SK-N-SH (cell line): ENCODE measurements around the gene CTDP1. TPM values are rescaled to one million over a fixed set of nuclear protein-coding genes. Genes with fewer than 3 reads are reported as not detected.

Experiments used
- CTCF ChIA-PET: fragments of 300-600, 350-600 bp; formaldehyde crosslinking; extraction: SDS; loops from one replicate; lab custom pipeline; 2021; lab: Yijun Ruan, JAX
- POLR2A ChIA-PET: fragments of 350-600 bp; sonication (Branson Sonifier 250); formaldehyde crosslinking; extraction: SDS; loops from one replicate; lab custom pipeline; 2020; ENCODE audit warnings: antibody characterized with exemption, inconsistent platforms; lab: Yijun Ruan, JAX
- DNase-seq: peaks from one replicate; pipeline ENCODE4 v3.0.0; 2012
- H2AFZ ChIP-seq: fragments of 200-600 bp; sonication (generic); 2 replicates; pipeline ENCODE4 v1.8.1; 2016; ENCODE audit warnings: antibody characterized with exemption, mild to moderate bottlenecking, low read depth
- H3F3A ChIP-seq: fragments of 200-600 bp; sonication (generic); replicated peaks from 2 replicates; pipeline ENCODE3; 2016; ENCODE audit warnings: antibody characterized with exemption, mild to moderate bottlenecking; ENCODE audit not compliant: insufficient read depth
- H3K27ac ChIP-seq, 2 experiments: fragments of 200-500 bp in 1 of 2; fragments of 200-600 bp in 1 of 2; sonication (Bioruptor generic) in 1 of 2; sonication (generic), shearing (Covaris generic) in 1 of 2; 2 replicates each; pipeline versions ENCODE4 v1.5.1 to v1.6.1; 2014 to 2016; ENCODE audit warnings: low read depth in 2 of 2, inconsistent platforms in 1 of 2, low read length in 1 of 2, mild to moderate bottlenecking in 1 of 2, mixed read lengths in 1 of 2
- H3K27me3 ChIP-seq: fragments of 200-600 bp; sonication (generic), shearing (Covaris generic); 2 replicates; pipeline ENCODE4 v1.6.1; 2016; ENCODE audit warnings: mixed run types; ENCODE audit not compliant: insufficient read depth
- H3K36me3 ChIP-seq, 2 experiments: fragments of 200-500 bp in 1 of 2; fragments of 200-600 bp in 1 of 2; sonication (Bioruptor generic) in 1 of 2; sonication (generic) in 1 of 2; replicated peaks in 1 of 2; 2 replicates each; pipeline versions ENCODE3 to v1.5.1; 2014 to 2016; ENCODE audit warnings: low read length in 1 of 2, mild to moderate bottlenecking in 1 of 2; ENCODE audit not compliant: insufficient read depth in 2 of 2, control insufficient read depth in 1 of 2
- H3K4me1 ChIP-seq, 2 experiments: fragments of 200-500 bp in 1 of 2; fragments of 200-600 bp in 1 of 2; sonication (Bioruptor generic) in 1 of 2; sonication (generic), shearing (Covaris generic) in 1 of 2; 2 replicates each; pipeline versions ENCODE4 v1.5.1 to v1.6.1; 2014 to 2016; ENCODE audit warnings: low read depth in 1 of 2, low read length in 1 of 2, mixed run types in 1 of 2; ENCODE audit not compliant: insufficient read depth in 2 of 2, control insufficient read depth in 1 of 2
- H3K4me2 ChIP-seq: fragments of 200-600 bp; sonication (generic), shearing (Covaris generic); 2 replicates; pipeline ENCODE4 v1.6.1; 2017; ENCODE audit warnings: mixed run types
- H3K4me3 ChIP-seq, 2 experiments: fragments of 200-500 bp in 1 of 2; fragments of 200-600 bp in 1 of 2; sonication (Bioruptor generic) in 1 of 2; sonication (generic), shearing (Covaris generic) in 1 of 2; 2 replicates each; pipeline versions ENCODE4 v1.5.1 to v1.8.1; 2014 to 2016; ENCODE audit warnings: low read depth in 2 of 2, inconsistent platforms in 1 of 2, low read length in 1 of 2, mild to moderate bottlenecking in 1 of 2, mixed read lengths in 1 of 2, moderate library complexity in 1 of 2
- H3K79me2 ChIP-seq: fragments of 200-600 bp; sonication (generic); 2 replicates; pipeline ENCODE4 v1.8.1; 2017; ENCODE audit warnings: mild to moderate bottlenecking; ENCODE audit not compliant: insufficient read depth
- H3K9ac ChIP-seq: fragments of 200-600 bp; sonication (generic); 2 replicates; pipeline ENCODE4 v1.6.1; 2017; ENCODE audit warnings: mixed run types
- H3K9me2 ChIP-seq: fragments of 200-600 bp; sonication (generic); 2 replicates; pipeline ENCODE4 v1.6.1; 2017; ENCODE audit warnings: mixed run types
- H3K9me3 ChIP-seq: fragments of 200-600 bp; sonication (generic); 2 replicates; pipeline ENCODE4 v1.6.1; 2017; ENCODE audit warnings: mixed run types, mild to moderate bottlenecking, moderate library complexity
- H4K20me1 ChIP-seq: fragments of 200-600 bp; sonication (generic); 2 replicates; pipeline ENCODE4 v1.6.1; 2017; ENCODE audit warnings: mild to moderate bottlenecking, mixed run types; ENCODE audit not compliant: insufficient read depth
- GATA2 ChIP-seq: sonication (generic); formaldehyde crosslinking; IDR thresholded peaks from 2 replicates; pipeline ENCODE4 v1.5.0; 2020; ENCODE audit warnings: mild to moderate bottlenecking, missing genetic modification reagents
- JUND ChIP-seq: IDR thresholded peaks from 2 replicates; pipeline ENCODE4 v1.4.0; 2012
- MEF2A ChIP-seq: IDR thresholded peaks from 2 replicates; pipeline ENCODE4 v1.4.0; 2012; ENCODE audit warnings: low read depth, borderline replicate concordance
- NRF1 ChIP-seq: IDR thresholded peaks from 2 replicates; pipeline ENCODE4 v1.6.1; 2012; ENCODE audit warnings: low read depth, mild to moderate bottlenecking, low read length
- SMC3 ChIP-seq: IDR thresholded peaks from 2 replicates; pipeline ENCODE4 v1.6.1; 2012; ENCODE audit warnings: low read depth, low read length, improper control_type of control experiment
- TAF1 ChIP-seq: IDR thresholded peaks from 2 replicates; pipeline ENCODE4 v1.6.1; 2012; ENCODE audit warnings: low read depth, mild to moderate bottlenecking, low read length, moderate library complexity, borderline replicate concordance
- TEAD4 ChIP-seq: IDR thresholded peaks from 2 replicates; pipeline ENCODE4 v1.4.0; 2012; ENCODE audit warnings: mild to moderate bottlenecking, borderline replicate concordance; ENCODE audit not compliant: insufficient read depth
- WGBS: methylation state at CpG from one replicate; pipeline ENCODE4 v1.1.6; 2017; ENCODE audit warnings: low lambda C conversion rate; 5-methylcytosine and 5-hydroxymethylcytosine counted together
- polyA plus RNA-seq, 3 experiments: library from polyadenylated mRNA; depleted of rRNA; stranded (reverse); fragments of >200 nt; gene quantifications; 2 replicates each; pipeline ENCODE4 v1.2.3, GENCODE V29; 2012
- TF ChIP-seq, protein P1 (sequence below): fragments of 150-350 bp; IDR thresholded peaks from 2 replicates; pipeline ENCODE4 v1.6.1; 2017; ENCODE audit warnings: antibody characterized with exemption, low read length, low read depth, borderline replicate concordance
- TF ChIP-seq, protein P2 (sequence below): IDR thresholded peaks from 2 replicates; pipeline ENCODE4 v1.6.1; 2012; ENCODE audit warnings: mild to moderate bottlenecking, low read depth, low read length, moderate library complexity
- TF ChIP-seq, protein P3 (sequence below): IDR thresholded peaks from 2 replicates; pipeline ENCODE4 v1.4.0; 2012; ENCODE audit warnings: low read depth
- TF ChIP-seq, protein P4 (sequence below): fragments of 200-600 bp; sonication (generic); IDR thresholded peaks from 2 replicates; pipeline ENCODE4 v1.6.1; 2017; ENCODE audit warnings: antibody characterized with exemption, mild to moderate bottlenecking, moderate library complexity
- TF ChIP-seq, protein P5 (sequence below): fragments of 150-350 bp; IDR thresholded peaks from 2 replicates; pipeline ENCODE4 v1.6.1; 2016; ENCODE audit warnings: mild to moderate bottlenecking, low read depth, low read length

CTDP1 gene
- polyA plus RNA-seq, 1 of the 3 experiments (the other 2 are of a cell fraction) = 15.6 TPM

DNA sequence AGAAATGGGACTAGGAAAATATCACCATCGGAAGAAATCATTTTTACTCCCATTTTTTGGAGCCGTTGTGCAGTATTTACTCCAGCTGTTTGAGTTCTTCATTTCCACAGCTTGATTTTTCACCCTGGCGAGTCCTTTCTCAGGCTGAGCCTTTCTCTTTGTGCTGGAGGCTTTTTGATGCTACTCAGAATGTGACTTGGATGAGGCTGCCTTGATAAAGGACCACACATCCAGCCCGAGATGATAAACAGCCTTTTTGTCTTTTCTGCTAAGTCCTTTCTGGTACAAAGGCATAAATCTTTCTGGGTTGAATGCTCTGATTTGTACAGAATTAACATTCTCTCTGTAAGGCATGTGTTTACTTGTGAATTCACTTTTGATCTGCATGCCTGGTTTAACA is 17.6 kb upstream of the CTDP1 start:
- Histone ChIP-seq H3K9ac (no peak overlapping the region), H2AFZ (no peak overlapping the region), H3K9me3 (no peaks in the 10 kb centered on the region; the same call in 1 of the 2 replicates), H3K27me3 (peaks cover 74% of the 10 kb centered on the region), H3K79me2 (no peaks in the 10 kb centered on the region), H3K27ac (no peak overlapping the region), H3K4me1 (no peaks in the 10 kb centered on the region), H4K20me1 (no peaks in the 10 kb centered on the region), H3F3A (no peaks in the 10 kb centered on the region), H3K36me3 (no peaks in the 10 kb centered on the region), H3K4me3 (no peak overlapping the region), H3K9me2 (no peaks in the 10 kb centered on the region), H3K4me2 (no peak overlapping the region)
- TF ChIP-seq, protein P1, sequence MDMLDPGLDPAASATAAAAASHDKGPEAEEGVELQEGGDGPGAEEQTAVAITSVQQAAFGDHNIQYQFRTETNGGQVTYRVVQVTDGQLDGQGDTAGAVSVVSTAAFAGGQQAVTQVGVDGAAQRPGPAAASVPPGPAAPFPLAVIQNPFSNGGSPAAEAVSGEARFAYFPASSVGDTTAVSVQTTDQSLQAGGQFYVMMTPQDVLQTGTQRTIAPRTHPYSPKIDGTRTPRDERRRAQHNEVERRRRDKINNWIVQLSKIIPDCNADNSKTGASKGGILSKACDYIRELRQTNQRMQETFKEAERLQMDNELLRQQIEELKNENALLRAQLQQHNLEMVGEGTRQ = no peak
- TF ChIP-seq, protein P2, sequence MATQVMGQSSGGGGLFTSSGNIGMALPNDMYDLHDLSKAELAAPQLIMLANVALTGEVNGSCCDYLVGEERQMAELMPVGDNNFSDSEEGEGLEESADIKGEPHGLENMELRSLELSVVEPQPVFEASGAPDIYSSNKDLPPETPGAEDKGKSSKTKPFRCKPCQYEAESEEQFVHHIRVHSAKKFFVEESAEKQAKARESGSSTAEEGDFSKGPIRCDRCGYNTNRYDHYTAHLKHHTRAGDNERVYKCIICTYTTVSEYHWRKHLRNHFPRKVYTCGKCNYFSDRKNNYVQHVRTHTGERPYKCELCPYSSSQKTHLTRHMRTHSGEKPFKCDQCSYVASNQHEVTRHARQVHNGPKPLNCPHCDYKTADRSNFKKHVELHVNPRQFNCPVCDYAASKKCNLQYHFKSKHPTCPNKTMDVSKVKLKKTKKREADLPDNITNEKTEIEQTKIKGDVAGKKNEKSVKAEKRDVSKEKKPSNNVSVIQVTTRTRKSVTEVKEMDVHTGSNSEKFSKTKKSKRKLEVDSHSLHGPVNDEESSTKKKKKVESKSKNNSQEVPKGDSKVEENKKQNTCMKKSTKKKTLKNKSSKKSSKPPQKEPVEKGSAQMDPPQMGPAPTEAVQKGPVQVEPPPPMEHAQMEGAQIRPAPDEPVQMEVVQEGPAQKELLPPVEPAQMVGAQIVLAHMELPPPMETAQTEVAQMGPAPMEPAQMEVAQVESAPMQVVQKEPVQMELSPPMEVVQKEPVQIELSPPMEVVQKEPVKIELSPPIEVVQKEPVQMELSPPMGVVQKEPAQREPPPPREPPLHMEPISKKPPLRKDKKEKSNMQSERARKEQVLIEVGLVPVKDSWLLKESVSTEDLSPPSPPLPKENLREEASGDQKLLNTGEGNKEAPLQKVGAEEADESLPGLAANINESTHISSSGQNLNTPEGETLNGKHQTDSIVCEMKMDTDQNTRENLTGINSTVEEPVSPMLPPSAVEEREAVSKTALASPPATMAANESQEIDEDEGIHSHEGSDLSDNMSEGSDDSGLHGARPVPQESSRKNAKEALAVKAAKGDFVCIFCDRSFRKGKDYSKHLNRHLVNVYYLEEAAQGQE = no peak
- no peak for TF ChIP-seq NRF1
- TF ChIP-seq JUND = no peak
- TF ChIP-seq, protein P3, sequence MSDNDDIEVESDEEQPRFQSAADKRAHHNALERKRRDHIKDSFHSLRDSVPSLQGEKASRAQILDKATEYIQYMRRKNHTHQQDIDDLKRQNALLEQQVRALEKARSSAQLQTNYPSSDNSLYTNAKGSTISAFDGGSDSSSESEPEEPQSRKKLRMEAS = no peak
- no peak for TF ChIP-seq MEF2A
- TF ChIP-seq TEAD4 = no peak
- TF ChIP-seq, protein P4, sequence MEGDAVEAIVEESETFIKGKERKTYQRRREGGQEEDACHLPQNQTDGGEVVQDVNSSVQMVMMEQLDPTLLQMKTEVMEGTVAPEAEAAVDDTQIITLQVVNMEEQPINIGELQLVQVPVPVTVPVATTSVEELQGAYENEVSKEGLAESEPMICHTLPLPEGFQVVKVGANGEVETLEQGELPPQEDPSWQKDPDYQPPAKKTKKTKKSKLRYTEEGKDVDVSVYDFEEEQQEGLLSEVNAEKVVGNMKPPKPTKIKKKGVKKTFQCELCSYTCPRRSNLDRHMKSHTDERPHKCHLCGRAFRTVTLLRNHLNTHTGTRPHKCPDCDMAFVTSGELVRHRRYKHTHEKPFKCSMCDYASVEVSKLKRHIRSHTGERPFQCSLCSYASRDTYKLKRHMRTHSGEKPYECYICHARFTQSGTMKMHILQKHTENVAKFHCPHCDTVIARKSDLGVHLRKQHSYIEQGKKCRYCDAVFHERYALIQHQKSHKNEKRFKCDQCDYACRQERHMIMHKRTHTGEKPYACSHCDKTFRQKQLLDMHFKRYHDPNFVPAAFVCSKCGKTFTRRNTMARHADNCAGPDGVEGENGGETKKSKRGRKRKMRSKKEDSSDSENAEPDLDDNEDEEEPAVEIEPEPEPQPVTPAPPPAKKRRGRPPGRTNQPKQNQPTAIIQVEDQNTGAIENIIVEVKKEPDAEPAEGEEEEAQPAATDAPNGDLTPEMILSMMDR = no peak
- 1% methylated on average over 4 of the region's 4 CpGs for WGBS
- no peak for DNase-seq
- ChIA-PET CTCF (no interaction called here), POLR2A (no interaction called here)

DNA sequence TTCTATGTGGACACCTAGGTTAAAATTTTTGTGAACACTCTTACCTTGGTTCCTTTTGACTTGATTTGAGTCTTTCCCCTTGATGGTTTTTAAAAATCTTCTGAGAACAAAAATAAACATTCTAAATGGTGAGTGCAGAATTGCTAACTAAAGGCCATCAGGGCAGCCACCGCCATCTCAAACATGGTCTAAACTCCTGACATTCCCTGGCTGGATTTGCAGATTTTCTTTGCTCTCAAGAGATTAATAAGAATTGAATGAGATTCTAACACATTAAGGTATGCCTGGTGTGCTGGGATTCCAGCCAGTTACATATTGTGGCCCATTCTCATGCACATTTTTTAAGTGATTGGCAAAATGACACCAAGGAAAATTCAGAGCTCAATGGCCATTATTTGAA is 17.2 kb upstream of the CTDP1 start:
- Histone ChIP-seq H2AFZ (no peak overlapping the region), H3K36me3 (no peaks in the 10 kb centered on the region), H3K27me3 (peaks cover 74% of the 10 kb centered on the region), H3K4me3 (no peak overlapping the region), H3K9me3 (no peaks in the 10 kb centered on the region; the same call in 1 of the 2 replicates), H3F3A (no peaks in the 10 kb centered on the region), H3K9ac (no peak overlapping the region), H3K9me2 (no peaks in the 10 kb centered on the region), H3K4me1 (no peaks in the 10 kb centered on the region), H4K20me1 (no peaks in the 10 kb centered on the region), H3K4me2 (no peak overlapping the region), H3K79me2 (no peaks in the 10 kb centered on the region), H3K27ac (no peak overlapping the region)
- ChIA-PET POLR2A (no interaction called here), CTCF (no interaction called here)
- TF ChIP-seq GATA2 (CRISPR knock-in tag) = no peak
- no peak for TF ChIP-seq SMC3
- TF ChIP-seq, protein P5, sequence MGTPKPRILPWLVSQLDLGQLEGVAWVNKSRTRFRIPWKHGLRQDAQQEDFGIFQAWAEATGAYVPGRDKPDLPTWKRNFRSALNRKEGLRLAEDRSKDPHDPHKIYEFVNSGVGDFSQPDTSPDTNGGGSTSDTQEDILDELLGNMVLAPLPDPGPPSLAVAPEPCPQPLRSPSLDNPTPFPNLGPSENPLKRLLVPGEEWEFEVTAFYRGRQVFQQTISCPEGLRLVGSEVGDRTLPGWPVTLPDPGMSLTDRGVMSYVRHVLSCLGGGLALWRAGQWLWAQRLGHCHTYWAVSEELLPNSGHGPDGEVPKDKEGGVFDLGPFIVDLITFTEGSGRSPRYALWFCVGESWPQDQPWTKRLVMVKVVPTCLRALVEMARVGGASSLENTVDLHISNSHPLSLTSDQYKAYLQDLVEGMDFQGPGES = no peak
- no peak for TF ChIP-seq TAF1
- no peak for DNase-seq
- 15% methylated on average over 1 of the region's 1 CpG for WGBS
